Measurements from ENCODE around the gene RTN1.

DNA sequence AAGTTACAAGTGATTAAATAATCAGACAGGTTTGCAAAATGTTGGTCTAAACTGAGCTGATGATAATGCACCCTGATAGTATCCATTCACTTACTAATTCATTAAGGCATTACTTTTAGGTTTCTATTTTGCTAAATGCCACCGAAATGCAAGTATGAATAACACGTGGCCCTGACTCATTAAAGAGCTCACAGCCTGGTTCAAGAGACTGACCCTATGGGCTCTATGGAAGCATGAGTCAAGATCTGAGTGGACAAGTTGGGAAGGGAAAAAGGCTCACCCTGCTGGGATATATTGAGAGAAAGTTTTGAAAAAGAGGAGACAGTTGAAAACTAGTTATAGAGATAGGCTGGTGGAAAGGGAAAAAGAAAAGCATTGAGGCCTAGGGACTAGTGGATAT, 34.6 kb upstream of the RTN1 start:
- TF ChIP-seq EZH2 (IDR thresholded peaks at IDR 0.05; ENCODE audit: insufficient read depth, poor library complexity, severe bottlenecking) (no peak), EZH2phosphoT487 (IDR thresholded peaks at IDR 0.05; ENCODE audit: insufficient read depth, low read depth) (no peak)

Measured in GM23248 (cell line).